ENCODE results near the gene ASPM.
"Not testable (repeated sequence)": the region's sequence is repeated elsewhere in the genome, so short reads cannot be mapped to it uniquely, and the experiment has no call there.

ASPM gene

DNA sequence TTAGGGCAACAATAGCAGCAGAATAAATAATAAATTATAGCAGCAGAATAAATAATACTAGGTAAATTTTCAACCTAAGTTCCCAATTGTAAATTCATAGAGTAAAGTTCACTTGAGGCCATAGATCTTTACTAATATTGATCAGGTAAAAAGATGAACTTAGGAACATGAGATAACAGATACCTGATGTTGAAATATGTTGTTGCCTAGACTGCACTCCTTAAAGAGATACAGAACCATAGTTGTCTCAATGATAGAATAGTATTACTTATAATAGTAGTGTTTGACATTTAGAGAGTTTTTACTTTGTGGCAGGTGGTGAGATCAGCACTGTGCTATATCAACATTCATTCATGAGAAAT is 79.0 kb downstream of the ASPM start:
- no peak for DNase-seq

DNA sequence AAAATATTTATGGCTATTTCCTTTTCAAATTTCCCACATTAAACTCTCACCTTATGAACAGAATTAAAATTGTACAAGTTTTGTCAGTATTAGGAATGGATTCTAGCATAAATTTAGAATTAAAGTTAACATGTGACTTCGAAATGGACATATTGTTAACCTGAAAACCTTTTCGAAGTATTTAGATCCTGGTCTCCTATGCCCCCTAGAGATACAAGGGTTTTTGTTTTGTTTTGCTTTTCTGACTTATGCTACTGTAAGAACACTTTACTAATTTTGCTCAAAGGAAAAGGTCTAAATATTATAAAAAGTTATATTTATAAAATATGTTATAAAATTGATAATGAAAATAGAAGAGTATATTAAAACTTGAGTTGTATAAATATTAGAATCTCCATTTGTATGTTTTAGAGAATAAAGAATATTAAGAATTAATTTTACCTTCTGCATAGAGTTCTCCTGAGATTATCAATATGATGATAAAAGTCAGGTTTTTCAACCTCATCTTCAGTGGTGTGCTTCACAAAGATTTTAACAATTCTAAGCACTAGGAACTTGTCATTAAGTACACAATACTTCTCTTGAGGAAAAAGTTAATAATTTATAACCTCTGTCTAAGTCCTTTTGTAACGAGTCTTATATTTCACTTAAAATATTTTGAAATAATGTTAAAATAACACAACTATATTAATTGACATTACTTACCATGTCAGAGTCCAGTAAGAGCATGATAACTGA is 79.6 kb downstream of the ASPM start, which contains the start of gene F13B:
F13B (minus strand) TSS at position 542 of the 738 bp plus-strand sequence; CDS start at position 505, 37 bp downstream.
- no peak for DNase-seq

DNA sequence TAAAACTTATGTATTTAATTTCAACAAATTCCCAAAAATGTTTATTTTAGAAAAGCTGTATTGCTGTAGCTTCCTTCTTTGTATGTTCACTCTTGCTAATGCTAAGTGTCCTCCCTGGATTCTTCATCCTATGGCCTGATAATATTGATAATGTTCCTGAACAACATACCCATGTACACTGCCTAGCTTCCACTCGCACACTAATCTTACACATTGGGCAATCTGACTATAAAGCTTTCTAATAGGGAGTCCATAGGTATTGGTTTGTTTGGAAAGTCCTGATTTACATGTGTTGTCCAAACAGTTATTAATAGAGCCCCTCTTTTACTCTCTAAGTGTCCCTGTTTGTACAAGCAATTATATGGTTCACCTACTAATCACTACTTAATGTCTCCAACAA is 80.2 kb downstream of the ASPM start:
- DNase-seq, result no peak

GRCh38 chr1:197065559-197065958 is 80.9 kb downstream of the ASPM start:
- no peak for DNase-seq

DNA sequence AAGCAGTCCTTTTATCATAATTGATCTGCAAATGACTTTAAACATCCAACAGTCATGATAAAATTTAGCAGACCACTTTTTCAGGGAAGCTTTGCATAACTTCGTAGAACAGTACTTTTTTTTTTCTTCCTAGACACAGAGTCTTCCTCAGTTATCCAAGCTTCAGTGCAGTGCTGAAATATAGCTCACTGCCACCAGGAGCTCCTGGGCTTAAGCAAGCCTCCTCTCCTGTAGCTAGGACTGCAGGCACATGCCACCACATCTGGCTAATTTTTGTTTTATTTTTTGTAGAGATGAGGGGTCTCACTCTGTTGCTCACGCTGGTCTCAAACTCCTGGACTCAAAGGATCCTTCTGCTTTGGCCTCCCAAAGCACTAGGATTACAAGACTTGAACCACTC is 83.3 kb downstream of the ASPM start:
- DNase-seq, result no peak

DNA sequence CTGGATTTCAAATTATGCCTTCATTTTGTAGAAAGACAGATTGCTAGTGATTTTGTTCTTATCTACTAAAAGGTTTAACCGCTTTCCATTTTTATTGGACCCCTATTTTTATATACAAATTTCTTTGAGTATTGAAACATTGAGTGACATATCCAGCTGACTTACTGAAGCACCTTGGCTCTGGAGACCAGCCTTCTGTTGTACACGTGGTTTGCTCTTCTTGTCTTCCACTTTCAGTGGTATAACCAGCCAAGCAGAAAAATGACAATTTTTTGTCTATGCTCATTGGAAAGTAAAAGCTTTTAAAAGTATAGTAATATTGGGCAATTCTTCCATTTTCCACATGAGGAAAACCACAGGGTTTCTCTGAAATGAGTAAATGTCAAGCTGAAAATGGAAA is 83.8 kb downstream of the ASPM start:
- DNase-seq, result no peak

DNA sequence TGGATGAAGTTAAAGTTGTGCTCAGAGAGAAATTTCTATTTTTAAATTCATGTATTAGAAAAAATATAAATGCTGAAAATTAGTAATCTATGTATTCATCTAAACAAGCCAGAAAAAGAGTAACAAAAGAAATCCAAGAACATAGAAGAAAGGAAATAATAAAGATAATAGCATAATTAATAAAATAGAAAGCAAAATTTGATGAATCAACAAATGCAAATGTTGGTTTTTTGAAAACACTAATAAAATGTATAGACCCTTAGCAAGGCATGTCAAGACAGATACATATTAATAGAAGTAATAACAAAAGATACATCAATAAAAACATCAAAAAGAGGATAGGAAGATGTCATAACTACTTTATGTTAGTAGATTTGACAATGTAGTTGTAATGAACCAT is 97.4 kb downstream of the ASPM start:
- DNase-seq, result no peak

GRCh38 chr1:197042676-197043341 is 103.7 kb downstream of the ASPM start:
- no peak for DNase-seq

DNA sequence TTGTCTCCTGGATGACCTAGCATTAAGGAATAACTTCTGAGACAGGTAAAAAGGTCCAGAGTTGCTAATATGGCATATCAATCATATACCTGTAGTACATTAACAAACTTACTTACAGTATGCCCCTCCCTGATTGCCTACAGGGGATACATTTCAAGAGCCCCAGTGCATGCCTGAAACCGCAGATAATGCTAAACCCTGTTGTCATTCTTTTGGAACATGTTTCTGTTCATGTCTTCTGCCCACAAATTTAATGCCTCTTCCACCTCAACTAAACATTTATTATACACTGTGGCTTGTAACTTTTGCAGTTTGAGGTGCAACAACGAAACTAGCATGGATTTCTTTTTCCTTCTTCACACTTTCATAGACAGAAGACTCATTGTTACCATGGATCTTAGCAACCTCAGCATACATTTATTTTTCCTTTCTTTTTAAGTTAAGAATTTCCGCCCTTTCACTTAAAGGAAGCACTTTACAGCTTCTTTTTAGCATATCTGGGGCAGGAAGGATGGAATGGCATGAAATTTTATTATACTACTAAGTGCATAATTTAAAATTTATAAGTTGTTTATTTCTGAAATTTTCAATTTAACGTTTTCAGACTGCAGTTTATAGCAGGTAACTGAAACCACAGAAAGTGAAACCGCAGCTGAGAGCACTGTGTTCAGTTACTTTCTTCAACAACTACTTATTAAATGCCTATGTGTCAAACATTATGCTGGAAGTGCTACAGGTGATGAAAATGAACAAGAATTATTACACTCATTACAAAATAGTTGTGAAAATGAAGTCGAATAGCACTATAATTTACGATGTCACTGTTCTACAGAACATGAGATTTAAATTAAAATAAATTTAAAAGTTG is 104.7 kb downstream of the ASPM start:
- no peak for DNase-seq

- no peak for DNase-seq
Observed at GRCh38 chr1:197036861-197037260, 109.6 kb downstream of the ASPM start.

- not testable (repeated sequence) for DNase-seq
Observed at GRCh38 chr1:197034631-197035339, 111.7 kb downstream of the ASPM start.
